Measurements from ENCODE around the gene NAPB.

- TF ChIP-seq, protein P1, sequence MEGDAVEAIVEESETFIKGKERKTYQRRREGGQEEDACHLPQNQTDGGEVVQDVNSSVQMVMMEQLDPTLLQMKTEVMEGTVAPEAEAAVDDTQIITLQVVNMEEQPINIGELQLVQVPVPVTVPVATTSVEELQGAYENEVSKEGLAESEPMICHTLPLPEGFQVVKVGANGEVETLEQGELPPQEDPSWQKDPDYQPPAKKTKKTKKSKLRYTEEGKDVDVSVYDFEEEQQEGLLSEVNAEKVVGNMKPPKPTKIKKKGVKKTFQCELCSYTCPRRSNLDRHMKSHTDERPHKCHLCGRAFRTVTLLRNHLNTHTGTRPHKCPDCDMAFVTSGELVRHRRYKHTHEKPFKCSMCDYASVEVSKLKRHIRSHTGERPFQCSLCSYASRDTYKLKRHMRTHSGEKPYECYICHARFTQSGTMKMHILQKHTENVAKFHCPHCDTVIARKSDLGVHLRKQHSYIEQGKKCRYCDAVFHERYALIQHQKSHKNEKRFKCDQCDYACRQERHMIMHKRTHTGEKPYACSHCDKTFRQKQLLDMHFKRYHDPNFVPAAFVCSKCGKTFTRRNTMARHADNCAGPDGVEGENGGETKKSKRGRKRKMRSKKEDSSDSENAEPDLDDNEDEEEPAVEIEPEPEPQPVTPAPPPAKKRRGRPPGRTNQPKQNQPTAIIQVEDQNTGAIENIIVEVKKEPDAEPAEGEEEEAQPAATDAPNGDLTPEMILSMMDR (IDR thresholded peaks at IDR 0.05), result no peak
- TF ChIP-seq POLR2A (IDR thresholded peaks at IDR 0.05), result no peak
Observed at GRCh38 chr20:23433628-23434027, 12.3 kb upstream of the NAPB start.
